H1 (cell line): ENCODE measurements around the gene ZNF691. TPM values are rescaled to one million over a fixed set of nuclear protein-coding genes. Genes with fewer than 3 reads are reported as not detected.
A peak's percentile ranks its signal among the peaks of the same experiment; 100 is the strongest.

ENCODE experiments used
- CTCF ChIA-PET: fragments of 300-600 bp; sonication (Branson Sonifier 250); formaldehyde crosslinking; loops from one replicate; lab custom pipeline; 2021; ENCODE audit not compliant: partially characterized antibody; lab: Charles Lee
- POLR2A ChIA-PET: fragments of 300-600 bp; sonication (Branson Sonifier 250); formaldehyde crosslinking; loops from one replicate; lab custom pipeline; 2021; ENCODE audit warnings: inconsistent platforms; ENCODE audit not compliant: partially characterized antibody; lab: Charles Lee
- DNase-seq, 2 experiments: peaks; one replicate each; pipeline versions ENCODE4 v3.0.0 to v3.0.0-alpha.2; 2010 to 2022; ENCODE audit warnings: low spot score in 2 of 2, low read depth in 1 of 2, mixed read lengths in 1 of 2
- FAIRE-seq: peaks from 2 replicates; lab custom pipeline; 2011; peaks lifted over from hg19 to GRCh38; lab: Jason Lieb, UNC
- H2AFZ ChIP-seq: 2 replicates; pipeline ENCODE4 v1.8.1; 2012; ENCODE audit warnings: low read length, inconsistent platforms
- H2AK5ac ChIP-seq: 2 replicates; pipeline ENCODE4 v1.6.1; 2013; ENCODE audit warnings: low read depth, low read length
- H2BK120ac ChIP-seq: replicated peaks from 2 replicates; pipeline ENCODE3; 2013; ENCODE audit warnings: low read depth, low read length, inconsistent platforms
- H2BK12ac ChIP-seq: 2 replicates; pipeline ENCODE4 v1.6.1; 2013; ENCODE audit warnings: low read depth, low read length
- H2BK15ac ChIP-seq: 2 replicates; pipeline ENCODE4 v1.6.1; 2013; ENCODE audit warnings: low read length
- H2BK20ac ChIP-seq: 2 replicates; pipeline ENCODE4 v1.6.1; 2013; ENCODE audit warnings: low read length
- H2BK5ac ChIP-seq: 2 replicates; pipeline ENCODE4 v1.6.1; 2013; ENCODE audit warnings: low read depth, low read length
- H3K14ac ChIP-seq: 2 replicates; pipeline ENCODE4 v1.6.1; 2013; ENCODE audit warnings: inconsistent platforms; ENCODE audit not compliant: insufficient read length
- H3K18ac ChIP-seq: 2 replicates; pipeline ENCODE4 v1.6.1; 2013; ENCODE audit warnings: low read length; ENCODE audit errors: extremely low read depth
- H3K23ac ChIP-seq: 2 replicates; pipeline ENCODE4 v1.6.1; 2013; ENCODE audit warnings: inconsistent platforms; ENCODE audit not compliant: insufficient read length
- H3K23me2 ChIP-seq: 2 replicates; pipeline ENCODE4 v1.6.1; 2013; ENCODE audit warnings: low read depth, low read length
- H3K27ac ChIP-seq: 2 replicates; pipeline ENCODE4 v1.6.1; 2011; ENCODE audit warnings: low read depth, low read length, inconsistent platforms
- H3K27me3 ChIP-seq, 4 experiments: replicated peaks in 1 of 4; 1 replicate in 1 of 4; 2 replicates in 3 of 4; pipeline versions ENCODE4 v1.6.1 to v1.8.1; 2011 to 2013; ENCODE audit warnings: low read length in 3 of 4, mild to moderate bottlenecking in 3 of 4, inconsistent platforms in 2 of 4, mixed read lengths in 2 of 4, moderate library complexity in 1 of 4; ENCODE audit not compliant: control insufficient read depth in 3 of 4, insufficient read depth in 3 of 4; ENCODE audit errors: extremely low read depth in 1 of 4
- H3K36me3 ChIP-seq, 4 experiments: 2 replicates each; pipeline versions ENCODE4 v1.6.1 to v1.8.1; 2011 to 2013; ENCODE audit warnings: mild to moderate bottlenecking in 4 of 4, low read length in 3 of 4, moderate library complexity in 2 of 4, control low read depth in 1 of 4, inconsistent platforms in 1 of 4; ENCODE audit not compliant: insufficient read depth in 4 of 4, control insufficient read depth in 2 of 4
- H3K4ac ChIP-seq: replicated peaks from 2 replicates; pipeline ENCODE3; 2013; ENCODE audit warnings: low read length, low read depth, mixed read lengths, inconsistent platforms; ENCODE audit not compliant: insufficient read length
- H3K4me1 ChIP-seq, 4 experiments: replicated peaks in 1 of 4; 1 replicate in 1 of 4; 2 replicates in 3 of 4; pipeline versions ENCODE4 v1.6.1 to v1.8.1; 2011 to 2013; ENCODE audit warnings: low read length in 3 of 4, inconsistent platforms in 2 of 4, mixed read lengths in 1 of 4; ENCODE audit not compliant: insufficient read depth in 4 of 4, control insufficient read depth in 3 of 4
- H3K4me2 ChIP-seq, 2 experiments: 2 replicates each; pipeline versions ENCODE4 v1.6.1 to v1.8.1; 2011 to 2013; ENCODE audit warnings: low read depth in 2 of 2, low read length in 2 of 2, control low read depth in 1 of 2, inconsistent platforms in 1 of 2, mild to moderate bottlenecking in 1 of 2; ENCODE audit not compliant: insufficient read depth in 1 of 2
- H3K4me3 ChIP-seq, 4 experiments: fragments of 200-600, 300-600 bp in 1 of 4; sonication (generic), shearing (Covaris generic), sonication (Bioruptor Twin) in 1 of 4; 2 replicates each; pipeline versions ENCODE4 v1.5.1 to v1.8.1; 2011 to 2016; ENCODE audit warnings: low read length in 4 of 4, low read depth in 3 of 4, control low read depth in 2 of 4, inconsistent platforms in 2 of 4, mild to moderate bottlenecking in 2 of 4, mixed read lengths in 1 of 4, moderate library complexity in 1 of 4; ENCODE audit not compliant: insufficient read depth in 2 of 4; ENCODE audit errors: extremely low read depth in 1 of 4
- H3K56ac ChIP-seq: replicated peaks from 2 replicates; pipeline ENCODE3; 2013; ENCODE audit warnings: low read depth, mild to moderate bottlenecking, mixed read lengths, low read length, inconsistent platforms; ENCODE audit not compliant: insufficient read length
- H3K79me1 ChIP-seq: 2 replicates; pipeline ENCODE4 v1.6.1; 2013; ENCODE audit warnings: low read depth, low read length, control low read depth
- H3K79me2 ChIP-seq, 2 experiments: 2 replicates each; pipeline versions ENCODE4 v1.6.1 to v1.8.1; 2012 to 2013; ENCODE audit warnings: low read length in 2 of 2, mild to moderate bottlenecking in 2 of 2, inconsistent platforms in 1 of 2; ENCODE audit not compliant: insufficient read depth in 2 of 2, control insufficient read depth in 1 of 2
- H3K9ac ChIP-seq, 4 experiments: replicated peaks in 1 of 4; 1 replicate in 1 of 4; 2 replicates in 3 of 4; pipeline versions ENCODE4 v1.6.1 to v1.8.1; 2011 to 2013; ENCODE audit warnings: low read depth in 3 of 4, low read length in 3 of 4, control low read depth in 2 of 4, mild to moderate bottlenecking in 2 of 4, moderate library complexity in 2 of 4, inconsistent platforms in 1 of 4; ENCODE audit errors: extremely low read depth in 1 of 4
- H3K9me3 ChIP-seq, 2 experiments: 2 replicates each; pipeline versions ENCODE4 v1.6.1 to v1.8.1; 2012 to 2013; ENCODE audit warnings: mild to moderate bottlenecking in 2 of 2, moderate library complexity in 2 of 2, control low read depth in 1 of 2, inconsistent platforms in 1 of 2, low read depth in 1 of 2, low read length in 1 of 2, mixed read lengths in 1 of 2; ENCODE audit not compliant: insufficient read depth in 2 of 2
- H4K20me1 ChIP-seq, 2 experiments: replicated peaks in 1 of 2; 2 replicates each; pipeline versions ENCODE3 to v1.8.1; 2011 to 2013; ENCODE audit warnings: inconsistent platforms in 2 of 2, low read length in 2 of 2, mild to moderate bottlenecking in 1 of 2; ENCODE audit not compliant: insufficient read depth in 2 of 2, control insufficient read depth in 1 of 2
- H4K5ac ChIP-seq: 2 replicates; pipeline ENCODE4 v1.6.1; 2013; ENCODE audit warnings: low read length, low read depth, mixed read lengths, inconsistent platforms; ENCODE audit not compliant: insufficient read length
- H4K8ac ChIP-seq: 2 replicates; pipeline ENCODE4 v1.8.0; 2013; ENCODE audit warnings: mild to moderate bottlenecking, moderate library complexity, low read length, inconsistent platforms; ENCODE audit not compliant: insufficient read depth; ENCODE audit errors: extremely low read depth
- H4K91ac ChIP-seq: replicated peaks from 2 replicates; pipeline ENCODE3; 2013; ENCODE audit warnings: low read length, mixed read lengths, inconsistent platforms; ENCODE audit not compliant: insufficient read length
- BRCA1 ChIP-seq: IDR thresholded peaks from 2 replicates; pipeline ENCODE4 v1.6.1; 2012; ENCODE audit warnings: low read depth, low read length, improper control_type of control experiment
- CBX5 ChIP-seq: fragments of 300-800, 300-1000 bp; sonication (generic); IDR thresholded peaks from 2 replicates; pipeline ENCODE4 v1.7.1; 2016; ENCODE audit warnings: antibody characterized with exemption, low read length, low read depth
- FOSL1 ChIP-seq: IDR thresholded peaks from 2 replicates; pipeline ENCODE4 v1.6.1; 2011; ENCODE audit warnings: mild to moderate bottlenecking, low read depth, low read length, moderate library complexity; ENCODE audit not compliant: insufficient read depth
- KDM1A ChIP-seq: fragments of 200-600, 300-600 bp; sonication (generic); IDR thresholded peaks from 2 replicates; pipeline ENCODE4 v1.7.1; 2016; ENCODE audit warnings: mild to moderate bottlenecking, low read length, borderline replicate concordance
- KDM5A ChIP-seq: fragments of 200-600 bp; IDR thresholded peaks from 2 replicates; pipeline ENCODE4 v1.7.1; 2012; ENCODE audit warnings: mild to moderate bottlenecking, low read length, inconsistent platforms, mixed read lengths
- NRF1 ChIP-seq: IDR thresholded peaks from 2 replicates; pipeline ENCODE4 v1.6.1; 2011; ENCODE audit warnings: mild to moderate bottlenecking, low read depth, low read length, improper control_type of control experiment
- PHF8 ChIP-seq: fragments of 200-600 bp; sonication (generic); conservative IDR thresholded peaks from 2 replicates; pipeline ENCODE4 v1.7.1; 2012; ENCODE audit warnings: low read depth, mild to moderate bottlenecking, inconsistent platforms, low read length, moderate library complexity
- POLR2AphosphoS5 ChIP-seq: IDR thresholded peaks from 2 replicates; pipeline ENCODE4 v1.6.1; 2011; ENCODE audit warnings: low read depth, low read length
- RAD21 ChIP-seq, 2 experiments: IDR thresholded peaks in 1 of 2; conservative IDR thresholded peaks in 1 of 2; 2 replicates each; pipeline ENCODE4 v1.6.1; 2011; ENCODE audit warnings: low read depth in 2 of 2, low read length in 2 of 2, improper control_type of control experiment in 1 of 2, inconsistent platforms in 1 of 2, mild to moderate bottlenecking in 1 of 2, moderate library complexity in 1 of 2
- SP2 ChIP-seq: IDR thresholded peaks from 2 replicates; pipeline ENCODE4 v1.6.1; 2012; ENCODE audit warnings: mild to moderate bottlenecking, low read length, inconsistent platforms
- SUZ12 ChIP-seq: fragments of 200-600 bp; sonication (generic); IDR thresholded peaks from 2 replicates; pipeline ENCODE4 v1.6.1; 2012; ENCODE audit warnings: mild to moderate bottlenecking, inconsistent platforms, low read length, moderate library complexity, mixed read lengths
- WGBS, 2 experiments: shearing (Covaris generic) in 1 of 2; methylation state at CpG; one replicate each; pipeline versions ENCODE4 v1.1.6 to v1.1.7; 2013 to 2015; ENCODE audit warnings: low lambda C conversion rate in 2 of 2, mixed read lengths in 2 of 2, inconsistent platforms in 1 of 2, low coverage in 1 of 2, missing lambda C conversion rate in 1 of 2; ENCODE audit not compliant: insufficient replicate concordance in 2 of 2, insufficient coverage in 1 of 2, insufficient read length in 1 of 2; ENCODE audit errors: extremely low coverage in 1 of 2, missing lambda C conversion rate in 1 of 2; 5-methylcytosine and 5-hydroxymethylcytosine counted together
- polyA plus RNA-seq, 7 experiments: library from polyadenylated mRNA; depleted of rRNA in 3 of 7; stranded (reverse) in 5 of 7; unstranded in 2 of 7; fragments of >200 nt in 5 of 7; fragments of 200-250 nt in 2 of 7; gene quantifications; 1 replicate in 5 of 7; 2 replicates in 1 of 7; 4 replicates in 1 of 7; pipeline versions ENCODE4 v1.2.1 to v1.2.3, GENCODE V29; 2011 to 2013; ENCODE audit warnings: missing spikeins in 2 of 7, mixed read lengths in 2 of 7
- total RNA-seq: library from RNA; stranded (reverse); fragmentation: NEBNext Ultra II Directional; extraction: Animal tissue kit (Norgen Biotek cat#: 25700); gene quantifications from 2 replicates; pipeline ENCODE4 v1.2.1, GENCODE V29; 2021
- TF ChIP-seq, protein P1 (sequence below): IDR thresholded peaks from 2 replicates; pipeline ENCODE4 v1.6.1; 2012; ENCODE audit warnings: low read length, inconsistent platforms

Gene ZNF691
- total and polyA plus RNA-seq, 2 of the 8 experiments (the other 6 are each of a cell fraction or from before 2014, with no cell fraction given) = 19.5 TPM

GRCh38 chr1:42845193-42845592 is 1.2 kb upstream of the ZNF691 start:
- Histone ChIP-seq H2BK20ac (no peak overlapping the region), H2BK12ac (no peak overlapping the region), H2BK5ac (no peak overlapping the region), H3K79me2 (peaks cover 11 to 22% of the 10 kb centered on the region in 2 experiments; a peak in 3 of 4 replicates), H3K23ac (no peak overlapping the region), H3K4me1 (peaks cover 2 to 9% (median 5%) of the 10 kb centered on the region in 4 experiments; a peak in 6 of 7 replicates), H3K36me3 (peaks cover under 1 to 13% (median 6%) of the 10 kb centered on the region in 4 experiments; a peak in 3 of 8 replicates), H3K9me3 (no peaks in the 10 kb centered on the region), H4K20me1 (peaks cover 0 to 2% of the 10 kb centered on the region in 2 experiments), H3K23me2 (peaks cover 12% of the 10 kb centered on the region), H3K4ac (no peak overlapping the region), H3K27me3 (no peaks in the 10 kb centered on the region), H4K91ac (no peak overlapping the region), H3K18ac (no peak overlapping the region), H2BK15ac (no peak overlapping the region), H4K5ac (no peak overlapping the region), H3K9ac (no peak overlapping the region), H2AFZ (no peak overlapping the region), H3K79me1 (peaks cover 10% of the 10 kb centered on the region), H4K8ac (no peak overlapping the region), H3K4me2 (peak overlapping the region; percentile 72 to 100; a peak in 2 of 4 replicates), H3K27ac (no peak overlapping the region), H3K56ac (no peak overlapping the region), H2AK5ac (no peak overlapping the region), H3K4me3 (peak overlapping the region in 1 of 4 experiments; percentile 81; a peak in 1 of 8 replicates), H3K14ac (no peak overlapping the region), H2BK120ac (no peak overlapping the region)
- POLR2A ChIA-PET = interaction anchor here (1.2 to 3.6 kb wide), 6 partner anchors 7 to 224 kb away, joined by 3 to 21 read pairs (median 8); partner anchors contain the start of genes ERMAP and SVBP
- WGBS, 2 experiments = 85% methylated on average over 1 of the region's 1 CpG; no CpG with 5 or more reads in 1 of the 2 experiments
- CTCF ChIA-PET = interaction anchor here (1.0 to 5.0 kb wide), 7 partner anchors 11 to 228 kb away, joined by 3 to 30 read pairs (median 6); no protein-coding TSS in a partner anchor
- FAIRE-seq = no peak
- no peak for DNase-seq
- TF ChIP-seq KDM1A (no peak), SP2 (no peak), FOSL1 (no peak), POLR2AphosphoS5 (no peak), SUZ12 (no peak), CBX5 (no peak), PHF8 (no peak), KDM5A (no peak), NRF1 (no peak), RAD21 (IDR thresholded peaks at IDR 0.05 in 1 of 2, conservative IDR thresholded peaks at IDR 0.05 in 1 of 2; ENCODE audit: low read depth in 2 of 2, low read length in 2 of 2) (no peak), BRCA1 (no peak)
- TF ChIP-seq, protein P1, sequence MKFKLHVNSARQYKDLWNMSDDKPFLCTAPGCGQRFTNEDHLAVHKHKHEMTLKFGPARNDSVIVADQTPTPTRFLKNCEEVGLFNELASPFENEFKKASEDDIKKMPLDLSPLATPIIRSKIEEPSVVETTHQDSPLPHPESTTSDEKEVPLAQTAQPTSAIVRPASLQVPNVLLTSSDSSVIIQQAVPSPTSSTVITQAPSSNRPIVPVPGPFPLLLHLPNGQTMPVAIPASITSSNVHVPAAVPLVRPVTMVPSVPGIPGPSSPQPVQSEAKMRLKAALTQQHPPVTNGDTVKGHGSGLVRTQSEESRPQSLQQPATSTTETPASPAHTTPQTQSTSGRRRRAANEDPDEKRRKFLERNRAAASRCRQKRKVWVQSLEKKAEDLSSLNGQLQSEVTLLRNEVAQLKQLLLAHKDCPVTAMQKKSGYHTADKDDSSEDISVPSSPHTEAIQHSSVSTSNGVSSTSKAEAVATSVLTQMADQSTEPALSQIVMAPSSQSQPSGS = no peak
